Astrocyte (in vitro differentiated cells and primary cell): ENCODE results near the gene BLOC1S4.

Experiments used
- EZH2 ChIP-seq: IDR thresholded peaks from 2 replicates; pipeline ENCODE4 v1.6.1; 2012; ENCODE audit warnings: mild to moderate bottlenecking, low read length, inconsistent platforms; ENCODE audit not compliant: insufficient read depth
- TF ChIP-seq, protein P1 (sequence below): IDR thresholded peaks from 2 replicates; pipeline ENCODE4 v1.5.1; 2011; ENCODE audit warnings: low read depth, mild to moderate bottlenecking, inconsistent platforms, low read length, moderate library complexity; ENCODE audit not compliant: insufficient read depth

DNA sequence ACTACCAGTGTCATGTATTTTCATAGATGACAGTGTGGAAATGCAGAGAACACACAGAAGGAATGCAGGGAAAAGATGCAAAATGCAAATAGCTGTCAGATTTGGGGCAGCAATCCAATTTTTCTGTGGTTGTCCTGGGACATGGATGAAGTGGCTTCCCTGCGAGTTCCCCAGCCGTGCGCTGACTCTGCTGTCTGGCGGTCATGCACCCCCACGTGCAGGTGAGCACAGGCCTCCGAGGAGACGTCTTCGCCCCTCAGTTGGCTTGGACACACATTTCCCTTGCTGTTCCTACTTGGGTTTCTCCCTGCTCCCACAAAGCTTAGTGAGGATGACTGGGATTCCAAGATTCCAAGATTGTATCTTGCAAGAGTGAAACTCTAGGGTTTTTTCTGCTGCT is 24.4 kb downstream of the BLOC1S4 start:
- TF ChIP-seq EZH2 = no peak
- TF ChIP-seq, protein P1, sequence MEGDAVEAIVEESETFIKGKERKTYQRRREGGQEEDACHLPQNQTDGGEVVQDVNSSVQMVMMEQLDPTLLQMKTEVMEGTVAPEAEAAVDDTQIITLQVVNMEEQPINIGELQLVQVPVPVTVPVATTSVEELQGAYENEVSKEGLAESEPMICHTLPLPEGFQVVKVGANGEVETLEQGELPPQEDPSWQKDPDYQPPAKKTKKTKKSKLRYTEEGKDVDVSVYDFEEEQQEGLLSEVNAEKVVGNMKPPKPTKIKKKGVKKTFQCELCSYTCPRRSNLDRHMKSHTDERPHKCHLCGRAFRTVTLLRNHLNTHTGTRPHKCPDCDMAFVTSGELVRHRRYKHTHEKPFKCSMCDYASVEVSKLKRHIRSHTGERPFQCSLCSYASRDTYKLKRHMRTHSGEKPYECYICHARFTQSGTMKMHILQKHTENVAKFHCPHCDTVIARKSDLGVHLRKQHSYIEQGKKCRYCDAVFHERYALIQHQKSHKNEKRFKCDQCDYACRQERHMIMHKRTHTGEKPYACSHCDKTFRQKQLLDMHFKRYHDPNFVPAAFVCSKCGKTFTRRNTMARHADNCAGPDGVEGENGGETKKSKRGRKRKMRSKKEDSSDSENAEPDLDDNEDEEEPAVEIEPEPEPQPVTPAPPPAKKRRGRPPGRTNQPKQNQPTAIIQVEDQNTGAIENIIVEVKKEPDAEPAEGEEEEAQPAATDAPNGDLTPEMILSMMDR = no peak
